ENCODE data around the gene ZNRF1. TPM values are rescaled to one million over a fixed set of nuclear protein-coding genes. Genes with fewer than 3 reads are reported as not detected.

Gene ZNRF1
- total and polyA plus RNA-seq, 10 of the 15 experiments (the other 5 are each of a cell fraction or from before 2014, with no cell fraction given) = 5.8 to 25.9 (median 14.3) TPM

GRCh38 chr16:75010427-75010826 is 11.6 kb downstream of the ZNRF1 start:
- peak; percentile 17 for ATAC-seq
- FAIRE-seq = no peak
- ChIA-PET CTCF (interaction anchor here (0.5 to 5.9 kb wide), 9 partner anchors 7 to 148 kb away, joined by 3 to 38 read pairs (median 5); partner anchors contain the start of genes WDR59 and ZNRF1), SMC1A (ENCODE audit: uncharacterized antibody, unreplicated experiment) (interaction anchor here (1.1 to 4.2 kb wide), 8 partner anchors 8 to 148 kb away, joined by 4 to 43 read pairs (median 10); partner anchors contain the start of gene WDR59), RAD21 (ENCODE audit: unreplicated experiment) (interaction anchor here (1.3 to 8.1 kb wide), 3 partner anchors 8 to 99 kb away, joined by 4 to 46 read pairs (median 38); no protein-coding TSS in a partner anchor), POLR2A (interaction anchor here (0.6 to 2.7 kb wide), 3 partner anchors 8 to 20 kb away, joined by 6 to 20 read pairs (median 16); no protein-coding TSS in a partner anchor)
- BruUV-seq (replicated peaks) = no TSS peak
- 74% methylated on average over 3 of the region's 3 CpGs for WGBS (ENCODE audit: insufficient coverage, insufficient replicate concordance, low lambda C conversion rate, missing lambda C conversion rate)
- H3K36me3 ChIP-seq (ENCODE audit: control insufficient read depth in 2 of 2, insufficient read depth in 2 of 2, low read length in 1 of 2) = no peaks in the 10 kb centered on the region
- no peaks in the 10 kb centered on the region for H3K9me3 ChIP-seq (replicated peaks; ENCODE audit: control insufficient read depth, insufficient read depth, low read length)
- H3K4me1 ChIP-seq (ENCODE audit: control insufficient read depth, insufficient read depth, low read length) = peaks cover 55% of the 10 kb centered on the region
- in situ Hi-C loops (cut with MboI) = no loop called here
- no peaks in the 10 kb centered on the region for H4K20me1 ChIP-seq (ENCODE audit: control insufficient read depth, insufficient read depth)
- H3K79me2 ChIP-seq (ENCODE audit: control insufficient read depth, insufficient read depth, low read length) = peaks cover 72% of the 10 kb centered on the region
- no peak overlapping the region for H3K9ac ChIP-seq (ENCODE audit: control insufficient read depth, insufficient read depth, low read length)
- H3K4me2 ChIP-seq (ENCODE audit: control insufficient read depth, insufficient read depth) = peak overlapping the region; percentile 7; the same call in 1 of the 2 replicates
- intact Hi-C loops (cut with micrococcal nuclease; ENCODE audit: unreplicated experiment) = loop anchor here (5.0 kb wide), 1 partner anchor 67 kb away; no protein-coding TSS in a partner anchor
- H3K27me3 ChIP-seq (replicated peaks in 1 of 2; ENCODE audit: control insufficient read depth in 2 of 2, insufficient read depth in 2 of 2, low read length in 1 of 2) = no peaks in the 10 kb centered on the region
- peak overlapping the region; percentile 96 for H3K27ac ChIP-seq (ENCODE audit: control insufficient read depth, insufficient read depth)
- no peak for DNase-seq (ENCODE audit: low read depth, low spot score)
- H2AFZ ChIP-seq (ENCODE audit: control insufficient read depth, low read depth, low read length) = no peak overlapping the region
- H3K4me3 ChIP-seq = no peak overlapping the region
- TF ChIP-seq NFYA (IDR thresholded peaks at IDR 0.05; ENCODE audit: borderline replicate concordance, low read depth, low read length) = no peak
- no peak for TF ChIP-seq CBFB (IDR thresholded peaks at IDR 0.05; ENCODE audit: low read depth)
- TF ChIP-seq CHD2 (IDR thresholded peaks at IDR 0.05; ENCODE audit: borderline replicate concordance, low read depth, low read length) = no peak
- TF ChIP-seq FOXM1 (IDR thresholded peaks at IDR 0.05; ENCODE audit: low read depth, low read length) = no peak
- peak; percentile 38 for TF ChIP-seq MEF2B (IDR thresholded peaks at IDR 0.05; ENCODE audit: partially characterized antibody, poor library complexity, severe bottlenecking)
- TF ChIP-seq SRF (IDR thresholded peaks at IDR 0.05; ENCODE audit: low read depth in 2 of 2, low read length in 2 of 2) = no peak
- no peak for TF ChIP-seq CHD1 (IDR thresholded peaks at IDR 0.05; ENCODE audit: low read depth, low read length)
- TF ChIP-seq GATAD2B (conservative IDR thresholded peaks at IDR 0.05; ENCODE audit: low read depth) = no peak
- TF ChIP-seq ZBTB11 (CRISPR knock-in tag; IDR thresholded peaks at IDR 0.05) = no peak
- no peak for TF ChIP-seq IRF4 (IDR thresholded peaks at IDR 0.05; ENCODE audit: low read depth, low read length)
- TF ChIP-seq PAX5 (IDR thresholded peaks at IDR 0.05; ENCODE audit: borderline replicate concordance, low read depth, low read length) = no peak
- no peak for TF ChIP-seq POLR2AphosphoS2 (IDR thresholded peaks at IDR 0.05; ENCODE audit: low read depth, low read length)
- TF ChIP-seq ATF2 (IDR thresholded peaks at IDR 0.05; ENCODE audit: low read length) = no peak
- no peak for TF ChIP-seq GABPA (IDR thresholded peaks at IDR 0.05; ENCODE audit: low read depth)
- TF ChIP-seq IKZF2 (IDR thresholded peaks at IDR 0.05) = 0 out of 4 replicates have a peak, but pooled peaks of 1 of the 2 experiments have one; percentile 28
- TF ChIP-seq HDGF (IDR thresholded peaks at IDR 0.05) = no peak
- TF ChIP-seq ATF7 (IDR thresholded peaks at IDR 0.05; ENCODE audit: low read depth) = 0 out of 2 replicates have a peak, but pooled peaks have one; percentile 26
- TF ChIP-seq JUNB (IDR thresholded peaks at IDR 0.05) = peak; percentile 41; the same call in 1 of the 2 replicates
- no peak for TF ChIP-seq SUPT20H (IDR thresholded peaks at IDR 0.05; ENCODE audit: borderline replicate concordance, control insufficient read depth, low read depth, low read length)
- no peak for TF ChIP-seq YBX1 (IDR thresholded peaks at IDR 0.05)
- TF ChIP-seq POLR2A (IDR thresholded peaks at IDR 0.05; ENCODE audit: low read depth, low read length) = no peak
- no peak for TF ChIP-seq TCF12 (IDR thresholded peaks at IDR 0.05; ENCODE audit: low read depth, low read length)
- TF ChIP-seq ASH2L (IDR thresholded peaks at IDR 0.05; ENCODE audit: borderline replicate concordance, low read depth) = no peak

All from GM12878 (cell line).